Activated CD4-positive, alpha-beta T cell treated with anti-CD3 and anti-CD28 coated beads for 36 hours (primary cell): Measurements from ENCODE around the gene GUCA2B. TPM values are rescaled to one million over a fixed set of nuclear protein-coding genes. Genes with fewer than 3 reads are reported as not detected.

ENCODE experiments used
- ATAC-seq: fragments of 200-7000 bp; cut with Tn5 transposase; one replicate; pipeline ENCODE4 v1.10.0; 2021; ENCODE audit warnings: mild to moderate bottlenecking, moderate library complexity
- CTCF ChIA-PET: fragments of 350-600 bp; sonication (Branson Sonifier 250); formaldehyde crosslinking; loops from one replicate; lab custom pipeline; 2021; ENCODE audit warnings: antibody characterized with exemption; lab: Charles Lee
- POLR2A ChIA-PET: fragments of 350-600 bp; sonication (Branson Sonifier 250); formaldehyde crosslinking; loops from one replicate; lab custom pipeline; 2021; ENCODE audit warnings: antibody characterized with exemption, inconsistent platforms; lab: Charles Lee
- DNase-seq: peaks from one replicate; pipeline ENCODE4 v3.0.0-alpha.2; 2020
- H3K27ac Mint-ChIP-seq: one replicate; pipeline ENCODE4 v1.8.0; 2021; ENCODE audit warnings: mixed read lengths
- H3K27me3 Mint-ChIP-seq: one replicate; pipeline ENCODE4 v1.8.0; 2021; ENCODE audit warnings: mixed read lengths
- H3K36me3 Mint-ChIP-seq: one replicate; pipeline ENCODE4 v1.8.0; 2021; ENCODE audit warnings: low read depth, mixed read lengths
- H3K4me1 Mint-ChIP-seq: one replicate; pipeline ENCODE4 v1.8.0; 2021; ENCODE audit warnings: mixed read lengths
- H3K4me3 Mint-ChIP-seq: one replicate; pipeline ENCODE4 v1.8.0; 2021; ENCODE audit warnings: mild to moderate bottlenecking, moderate library complexity, mixed read lengths
- H3K9me3 Mint-ChIP-seq: one replicate; pipeline ENCODE4 v1.8.0; 2021; ENCODE audit warnings: low read depth, mixed read lengths
- intact Hi-C, 2 experiments: fragments of 100-400 bp; cut with DNase I in 1 of 2; cut with micrococcal nuclease in 1 of 2; formaldehyde crosslinking; loops; one replicate each; pipeline versions ENCODE4 v1.14.2 to v1.15.1; 2022 to 2024; cut with DNase I, micrococcal nuclease
- total RNA-seq, 2 experiments: library from RNA; stranded (reverse); gene quantifications; one replicate each; pipeline ENCODE4 v1.2.3, GENCODE V29; 2021

The GUCA2B gene
- total RNA-seq, 2 experiments from 2014 or later, result not detected

DNA sequence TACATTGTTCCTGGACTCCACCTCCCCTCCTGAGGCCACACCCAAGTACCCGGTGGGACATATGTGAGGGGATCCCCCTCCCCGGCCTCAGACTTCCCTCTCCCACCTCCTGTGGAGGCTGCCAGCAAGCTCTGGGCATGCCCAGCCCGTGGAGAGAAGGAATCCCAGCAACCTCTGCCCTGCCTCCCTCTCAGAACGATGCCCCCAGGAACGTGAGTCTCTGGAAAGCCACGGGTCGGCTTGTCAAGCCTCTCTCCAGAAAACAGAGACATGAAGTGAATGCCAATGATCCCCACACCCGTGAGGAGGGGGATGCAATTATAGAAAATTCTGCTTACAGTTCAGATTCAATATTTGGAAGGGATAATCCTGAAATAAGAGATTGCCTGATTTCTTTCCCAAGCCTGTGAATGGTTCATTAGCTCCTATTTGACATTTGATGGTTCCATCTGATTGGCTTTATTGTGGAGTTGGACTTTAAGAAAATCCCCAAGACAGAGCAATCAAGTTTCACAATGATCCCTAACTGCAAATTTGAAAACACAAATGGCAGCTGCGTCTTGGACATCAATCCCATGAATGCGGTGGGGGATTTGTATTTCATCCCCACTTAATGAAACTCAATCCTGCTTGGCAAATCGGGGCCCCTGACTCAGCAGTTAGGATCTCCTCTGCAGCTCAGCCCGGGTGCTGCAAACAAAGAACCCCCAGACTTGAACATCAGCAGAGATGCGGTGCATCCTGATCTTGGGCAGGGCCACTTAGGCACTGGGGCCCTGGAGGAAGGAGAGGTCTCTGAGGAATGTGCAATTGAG, 9.1 kb upstream of the GUCA2B start:
- Mint-ChIP-seq H3K4me1 (peaks cover 7% of the 10 kb centered on the region), H3K36me3 (no peaks in the 10 kb centered on the region), H3K4me3 (no peak overlapping the region), H3K9me3 (no peaks in the 10 kb centered on the region), H3K27ac (no peak overlapping the region), H3K27me3 (peaks cover 6% of the 10 kb centered on the region)
- no peak for ATAC-seq
- ChIA-PET POLR2A (no interaction called here), CTCF (interaction anchor here (1.0 kb wide), 1 partner anchor 629 kb away, joined by 3 read pairs; no protein-coding TSS in a partner anchor)
- DNase-seq, result no peak
- intact Hi-C loops, result loop anchor here in 1 of 2 experiments (10.0 kb wide), 1 partner anchor 431 kb away; no protein-coding TSS in a partner anchor

DNA sequence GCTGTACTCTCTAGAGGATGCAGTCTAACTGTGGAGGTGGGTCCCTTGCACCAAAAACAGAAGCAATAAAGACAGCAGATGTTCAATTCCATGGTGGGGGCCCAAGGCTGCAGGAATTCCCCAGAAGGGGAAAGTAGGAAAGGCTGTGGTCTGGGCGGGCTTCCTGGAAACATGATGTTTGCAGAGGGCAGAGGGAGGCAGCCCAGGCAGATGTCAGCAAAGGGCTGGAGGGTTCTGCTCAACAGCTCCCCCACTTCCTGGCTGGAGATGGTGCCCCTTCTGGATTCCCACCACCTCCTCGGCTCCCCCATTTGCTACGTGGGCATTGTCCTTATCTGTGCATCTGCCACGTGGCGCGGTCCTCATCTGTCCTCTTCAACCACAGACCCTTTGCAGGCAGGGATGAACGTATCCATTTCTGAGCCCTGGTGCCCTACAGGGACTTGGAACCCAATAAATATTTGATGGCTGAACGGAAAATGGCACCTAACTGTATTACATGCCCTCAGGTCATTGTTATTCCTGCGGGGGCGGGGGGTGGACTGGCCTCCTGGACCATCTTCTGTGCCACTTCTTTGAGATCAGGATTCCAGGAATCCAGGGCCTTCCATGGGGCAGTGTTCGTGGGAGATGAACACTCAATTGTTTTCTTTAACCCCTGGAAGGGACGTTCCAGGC, 8.4 kb upstream of the GUCA2B start:
- intact Hi-C loops, result loop anchor here in 1 of 2 experiments (10.0 kb wide), 1 partner anchor 430 kb away; no protein-coding TSS in a partner anchor
- peaks cover 7% of the 10 kb centered on the region for H3K27me3 Mint-ChIP-seq
- peaks cover 7% of the 10 kb centered on the region for H3K4me1 Mint-ChIP-seq
- no peaks in the 10 kb centered on the region for H3K9me3 Mint-ChIP-seq
- no peak overlapping the region for H3K4me3 Mint-ChIP-seq
- DNase-seq (no peak), ATAC-seq (no peak)
- ChIA-PET CTCF (no interaction called here), POLR2A (no interaction called here)
- no peaks in the 10 kb centered on the region for H3K36me3 Mint-ChIP-seq
- no peak overlapping the region for H3K27ac Mint-ChIP-seq

- no peaks in the 10 kb centered on the region for H3K36me3 Mint-ChIP-seq
- no peak overlapping the region for H3K4me3 Mint-ChIP-seq
- no peaks in the 10 kb centered on the region for H3K9me3 Mint-ChIP-seq
- ChIA-PET POLR2A (no interaction called here), CTCF (no interaction called here)
- H3K4me1 Mint-ChIP-seq, result peaks cover 7% of the 10 kb centered on the region
- ATAC-seq (no peak), DNase-seq (no peak)
- H3K27me3 Mint-ChIP-seq, result peaks cover 12% of the 10 kb centered on the region
- intact Hi-C loops, result loop anchor here in 1 of 2 experiments (10.0 kb wide), 1 partner anchor 429 kb away; no protein-coding TSS in a partner anchor
- H3K27ac Mint-ChIP-seq, result no peak overlapping the region
These were observed 7.9 kb upstream of the GUCA2B start for GRCh38 chr1:42145389-42145716.

DNA sequence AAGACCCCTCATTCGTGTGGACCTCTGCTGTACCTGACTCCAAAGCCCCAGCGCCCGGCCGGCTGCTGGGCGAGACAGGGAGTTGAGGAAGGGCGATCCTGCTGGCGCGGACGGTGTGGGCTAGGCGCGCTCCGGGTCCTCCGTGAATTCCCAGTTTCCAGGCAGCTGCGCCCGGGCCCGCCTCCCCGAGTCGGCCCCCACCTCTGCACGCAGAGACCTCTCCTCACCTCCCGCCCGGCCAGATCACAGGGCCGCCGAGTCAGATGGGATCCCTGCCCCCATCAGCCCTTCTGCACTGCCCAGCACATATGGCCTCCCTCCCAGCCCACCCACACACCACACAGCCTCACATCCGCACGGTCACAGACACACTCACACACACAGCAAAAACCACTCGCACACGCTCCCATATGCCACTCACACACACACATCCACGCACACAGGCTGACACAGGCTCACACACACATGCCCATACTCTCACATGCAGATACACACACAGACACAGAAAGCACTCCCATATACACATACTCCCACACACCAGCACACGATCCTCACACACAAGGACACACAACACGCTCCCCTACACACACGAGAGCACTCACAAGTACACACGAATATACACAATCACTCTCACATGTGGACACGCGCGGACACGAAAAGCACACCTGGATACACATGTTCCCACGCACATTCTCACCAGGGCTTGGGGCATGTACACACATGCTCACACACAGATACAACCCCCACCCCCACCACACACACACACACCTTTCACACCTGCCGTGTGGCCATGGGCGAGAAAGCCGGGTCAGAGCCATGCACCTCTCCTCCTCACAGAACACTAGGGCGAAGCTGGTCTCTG, 7.2 kb upstream of the GUCA2B start:
- Mint-ChIP-seq H3K9me3 (no peaks in the 10 kb centered on the region), H3K4me1 (peaks cover 7% of the 10 kb centered on the region), H3K27me3 (peaks cover 14% of the 10 kb centered on the region), H3K36me3 (no peaks in the 10 kb centered on the region), H3K4me3 (no peak overlapping the region), H3K27ac (no peak overlapping the region)
- intact Hi-C loops, result loop anchor here (2.0 to 10.0 kb wide), 2 partner anchors 27 to 429 kb away; no protein-coding TSS in a partner anchor
- ChIA-PET POLR2A (no interaction called here), CTCF (interaction anchor here (0.5 to 1.9 kb wide), 6 partner anchors 10 to 585 kb away, joined by 3 to 4 read pairs (median 3); no protein-coding TSS in a partner anchor)
- no peak for DNase-seq
- no peak for ATAC-seq

GRCh38 chr1:42146626-42147320, 6.4 kb upstream of the GUCA2B start:
- Mint-ChIP-seq H3K27ac (no peak overlapping the region), H3K9me3 (no peaks in the 10 kb centered on the region), H3K36me3 (no peaks in the 10 kb centered on the region), H3K4me1 (peaks cover 7% of the 10 kb centered on the region), H3K4me3 (no peak overlapping the region), H3K27me3 (peaks cover 14% of the 10 kb centered on the region)
- CTCF ChIA-PET, result interaction anchor here (0.5 to 1.9 kb wide), 10 partner anchors 9 to 584 kb away, joined by 3 to 15 read pairs (median 4); no protein-coding TSS in a partner anchor
- intact Hi-C loops, result loop anchor here (1.0 to 10.0 kb wide), 5 partner anchors 26 to 601 kb away; no protein-coding TSS in a partner anchor
- POLR2A ChIA-PET, result no interaction called here
- DNase-seq (peak; percentile 84), ATAC-seq (peak; percentile 84)

GRCh38 chr1:42148166-42148565, 5.0 kb upstream of the GUCA2B start:
- intact Hi-C loops, result loop anchor here in 1 of 2 experiments (10.0 kb wide), 1 partner anchor 427 kb away; no protein-coding TSS in a partner anchor
- Mint-ChIP-seq H3K36me3 (no peaks in the 10 kb centered on the region), H3K27ac (no peak overlapping the region), H3K27me3 (peaks cover 10% of the 10 kb centered on the region), H3K4me1 (peaks cover 5% of the 10 kb centered on the region), H3K4me3 (no peak overlapping the region), H3K9me3 (no peaks in the 10 kb centered on the region)
- POLR2A ChIA-PET, result no interaction called here
- CTCF ChIA-PET, result interaction anchor here (1.0 to 1.9 kb wide), 4 partner anchors 13 to 582 kb away, joined by 4 to 15 read pairs (median 4); no protein-coding TSS in a partner anchor
- DNase-seq (no peak), ATAC-seq (no peak)

- intact Hi-C loops, result loop anchor here in 1 of 2 experiments (10.0 kb wide), 1 partner anchor 326 kb away; no protein-coding TSS in a partner anchor
- Mint-ChIP-seq H3K9me3 (no peaks in the 10 kb centered on the region), H3K4me3 (no peak overlapping the region), H3K36me3 (no peaks in the 10 kb centered on the region), H3K27me3 (peaks cover 8% of the 10 kb centered on the region), H3K4me1 (no peaks in the 10 kb centered on the region), H3K27ac (no peak overlapping the region)
- ATAC-seq, result no peak
- ChIA-PET CTCF (interaction anchor here (1.5 kb wide), 1 partner anchor 190 kb away, joined by 3 read pairs; no protein-coding TSS in a partner anchor), POLR2A (no interaction called here)
- DNase-seq, result no peak
These were observed 2.6 kb upstream of the GUCA2B start for GRCh38 chr1:42150651-42151050.

DNA sequence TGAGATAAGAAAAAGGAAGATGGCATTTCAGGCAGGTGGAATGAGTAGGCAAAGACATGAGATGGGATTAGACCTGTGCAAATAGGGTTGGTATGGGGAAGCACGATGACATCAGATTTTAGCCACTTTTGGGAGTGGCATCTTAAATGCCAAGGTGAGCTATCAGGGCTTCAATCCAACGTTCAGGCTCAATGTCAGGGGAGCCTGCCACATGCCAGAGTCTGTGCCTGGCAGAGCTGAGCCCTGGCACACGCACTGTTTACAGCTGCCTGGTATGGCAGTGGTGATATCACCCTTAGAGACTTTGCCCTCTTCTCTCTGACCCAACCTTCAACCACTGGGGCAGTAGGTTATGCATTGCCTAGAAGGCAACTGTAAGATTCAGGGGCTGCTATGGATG, 1.1 kb upstream of the GUCA2B start:
- no peaks in the 10 kb centered on the region for H3K9me3 Mint-ChIP-seq
- intact Hi-C loops, result loop anchor here in 1 of 2 experiments (10.0 kb wide), 1 partner anchor 327 kb away; no protein-coding TSS in a partner anchor
- ChIA-PET CTCF (interaction anchor here (0.6 to 1.5 kb wide), 3 partner anchors 21 to 1445 kb away, joined by 3 to 5 read pairs (median 3); no protein-coding TSS in a partner anchor), POLR2A (no interaction called here)
- H3K27me3 Mint-ChIP-seq, result peaks cover 8% of the 10 kb centered on the region
- no peaks in the 10 kb centered on the region for H3K4me1 Mint-ChIP-seq
- no peak for ATAC-seq
- no peak overlapping the region for H3K4me3 Mint-ChIP-seq
- H3K36me3 Mint-ChIP-seq, result no peaks in the 10 kb centered on the region
- DNase-seq, result no peak
- H3K27ac Mint-ChIP-seq, result no peak overlapping the region

GRCh38 chr1:42153624-42154023, 414 bp downstream of the GUCA2B start:
- no peaks in the 10 kb centered on the region for H3K9me3 Mint-ChIP-seq
- ATAC-seq, result no peak
- DNase-seq, result no peak
- H3K36me3 Mint-ChIP-seq, result no peaks in the 10 kb centered on the region
- H3K27ac Mint-ChIP-seq, result no peak overlapping the region
- CTCF ChIA-PET, result interaction anchor here (3.5 kb wide), 1 partner anchor 20 kb away, joined by 16 read pairs; no protein-coding TSS in a partner anchor
- no peak overlapping the region for H3K4me3 Mint-ChIP-seq
- POLR2A ChIA-PET, result no interaction called here
- H3K27me3 Mint-ChIP-seq, result peaks cover 8% of the 10 kb centered on the region
- H3K4me1 Mint-ChIP-seq, result peaks cover 4% of the 10 kb centered on the region
- intact Hi-C loops, result loop anchor here in 1 of 2 experiments (10.0 kb wide), 1 partner anchor 329 kb away; no protein-coding TSS in a partner anchor

- ChIA-PET POLR2A (no interaction called here), CTCF (interaction anchor here (3.5 kb wide), 1 partner anchor 19 kb away, joined by 16 read pairs; no protein-coding TSS in a partner anchor)
- H3K4me1 Mint-ChIP-seq, result peaks cover 4% of the 10 kb centered on the region
- DNase-seq (no peak), ATAC-seq (no peak)
- no peaks in the 10 kb centered on the region for H3K9me3 Mint-ChIP-seq
- no peak overlapping the region for H3K4me3 Mint-ChIP-seq
- intact Hi-C loops, result loop anchor here (5.0 to 10.0 kb wide), 2 partner anchors 330 to 582 kb away; no protein-coding TSS in a partner anchor
- no peaks in the 10 kb centered on the region for H3K36me3 Mint-ChIP-seq
- H3K27me3 Mint-ChIP-seq, result peaks cover 7% of the 10 kb centered on the region
- H3K27ac Mint-ChIP-seq, result no peak overlapping the region
These were observed 1.5 kb downstream of the GUCA2B start for GRCh38 chr1:42154685-42155084.
